HEK293T (cell line): ENCODE data around the gene ISLR.
"Not testable (repeated sequence)": the region's sequence is repeated elsewhere in the genome, so short reads cannot be mapped to it uniquely, and the experiment has no call there.

ENCODE experiments used
- ARNT ChIP-seq: fragments of 450-650 bp; IDR thresholded peaks from 2 replicates; pipeline ENCODE4 v1.6.1; 2017; ENCODE audit warnings: mild to moderate bottlenecking
- BHLHE40 ChIP-seq: fragments of 450-650 bp; IDR thresholded peaks from 2 replicates; pipeline ENCODE4 v1.6.1; 2016; ENCODE audit warnings: mild to moderate bottlenecking, moderate library complexity, borderline replicate concordance
- FOXA1 ChIP-seq: fragments of 450-650 bp; IDR thresholded peaks from 2 replicates; pipeline ENCODE4 v1.6.1; 2016; ENCODE audit warnings: mild to moderate bottlenecking
- FOXK2 ChIP-seq: fragments of 450-650 bp; IDR thresholded peaks from 2 replicates; pipeline ENCODE4 v1.6.1; 2016; ENCODE audit warnings: mild to moderate bottlenecking
- FOXM1 ChIP-seq: fragments of 450-650 bp; IDR thresholded peaks from 2 replicates; pipeline ENCODE4 v1.6.1; 2017; ENCODE audit warnings: mild to moderate bottlenecking, borderline replicate concordance
- NFRKB ChIP-seq: fragments of 450-650 bp; IDR thresholded peaks from 2 replicates; pipeline ENCODE4 v1.6.1; 2016; ENCODE audit warnings: mild to moderate bottlenecking, moderate library complexity
- SP1 ChIP-seq: fragments of 450-650 bp; IDR thresholded peaks from 2 replicates; pipeline ENCODE4 v1.6.1; 2017
- SUZ12 ChIP-seq: fragments of 450-650 bp; IDR thresholded peaks from 2 replicates; pipeline ENCODE4 v1.6.1; 2016; ENCODE audit warnings: mild to moderate bottlenecking
- TARDBP ChIP-seq: fragments of 450-650 bp; IDR thresholded peaks from 2 replicates; pipeline ENCODE4 v1.6.1; 2016
- ZNF384 ChIP-seq: fragments of 450-650 bp; IDR thresholded peaks from 2 replicates; pipeline ENCODE4 v1.6.1; 2016
- TF ChIP-seq, protein P1 (sequence below): fragments of 450-650 bp; IDR thresholded peaks from 2 replicates; pipeline ENCODE4 v1.6.1; 2016

DNA sequence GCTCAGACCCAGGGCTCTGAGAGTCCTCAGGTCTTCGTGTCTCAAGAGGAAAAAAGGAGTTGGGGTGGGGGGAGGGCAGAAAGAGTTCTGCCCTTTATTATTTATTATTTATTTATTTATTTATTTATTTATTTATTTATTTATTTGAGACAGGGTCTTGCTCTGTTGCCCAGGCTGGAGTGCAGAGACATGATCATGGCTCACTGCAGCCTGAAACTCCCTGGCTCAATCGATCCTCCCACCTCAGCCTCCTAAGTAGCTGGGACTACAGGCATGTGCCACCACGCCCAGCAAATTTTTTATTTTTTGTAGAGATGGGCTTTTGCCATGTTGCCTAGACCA is 11.3 kb upstream of the ISLR start:
- not testable (repeated sequence) for TF ChIP-seq ZNF384, FOXA1, FOXM1, SUZ12, SP1, ARNT, FOXK2, BHLHE40, NFRKB, TARDBP
- TF ChIP-seq, protein P1, sequence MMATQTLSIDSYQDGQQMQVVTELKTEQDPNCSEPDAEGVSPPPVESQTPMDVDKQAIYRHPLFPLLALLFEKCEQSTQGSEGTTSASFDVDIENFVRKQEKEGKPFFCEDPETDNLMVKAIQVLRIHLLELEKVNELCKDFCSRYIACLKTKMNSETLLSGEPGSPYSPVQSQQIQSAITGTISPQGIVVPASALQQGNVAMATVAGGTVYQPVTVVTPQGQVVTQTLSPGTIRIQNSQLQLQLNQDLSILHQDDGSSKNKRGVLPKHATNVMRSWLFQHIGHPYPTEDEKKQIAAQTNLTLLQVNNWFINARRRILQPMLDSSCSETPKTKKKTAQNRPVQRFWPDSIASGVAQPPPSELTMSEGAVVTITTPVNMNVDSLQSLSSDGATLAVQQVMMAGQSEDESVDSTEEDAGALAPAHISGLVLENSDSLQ, result not testable (repeated sequence)
